NCI-H2227 treated with DMSO at 0.1 percent for 48 hours (cell line): ENCODE data around the gene STAT4.

Experiments used
- DNase-seq: peaks from one replicate; lab custom pipeline; 2025; lab: John Stamatoyannopoulos, UW

STAT4 gene

DNA sequence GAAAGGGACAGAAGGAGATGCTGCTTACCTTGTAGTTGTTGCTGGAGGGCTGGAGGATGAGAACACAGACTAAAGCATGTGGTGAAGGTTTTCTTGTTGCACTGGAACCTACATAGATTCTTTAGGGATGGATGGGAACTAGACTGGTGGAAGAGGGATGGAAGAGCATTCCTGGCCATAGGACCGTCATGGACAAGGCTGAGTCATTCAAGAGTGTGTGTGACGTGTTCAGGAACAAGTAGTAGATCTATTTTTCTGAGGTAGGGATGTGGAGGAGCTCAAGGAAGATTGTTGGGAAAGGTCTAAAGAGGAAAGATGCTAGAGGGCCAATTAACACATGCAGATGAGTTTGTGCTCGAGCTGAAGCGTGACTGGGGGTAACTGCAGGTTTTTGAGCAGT lies 6.6 kb downstream of the STAT4 start:
- DNase-seq, result no peak

- DNase-seq, result no peak
Observed at GRCh38 chr2:191143791-191144190, 7.0 kb downstream of the STAT4 start.

- DNase-seq, result no peak
Observed at GRCh38 chr2:191128911-191129304, 21.9 kb downstream of the STAT4 start.

- no peak for DNase-seq
Observed at GRCh38 chr2:191128172-191128910, 22.5 kb downstream of the STAT4 start.

GRCh38 chr2:191127235-191127634 lies 23.6 kb downstream of the STAT4 start:
- no peak for DNase-seq

GRCh38 chr2:191126386-191127085 lies 24.3 kb downstream of the STAT4 start:
- DNase-seq, result no peak

- no peak for DNase-seq
Observed at GRCh38 chr2:191125646-191126045, 25.1 kb downstream of the STAT4 start.

GRCh38 chr2:191122638-191123294 lies 28.0 kb downstream of the STAT4 start:
- DNase-seq, result no peak

DNA sequence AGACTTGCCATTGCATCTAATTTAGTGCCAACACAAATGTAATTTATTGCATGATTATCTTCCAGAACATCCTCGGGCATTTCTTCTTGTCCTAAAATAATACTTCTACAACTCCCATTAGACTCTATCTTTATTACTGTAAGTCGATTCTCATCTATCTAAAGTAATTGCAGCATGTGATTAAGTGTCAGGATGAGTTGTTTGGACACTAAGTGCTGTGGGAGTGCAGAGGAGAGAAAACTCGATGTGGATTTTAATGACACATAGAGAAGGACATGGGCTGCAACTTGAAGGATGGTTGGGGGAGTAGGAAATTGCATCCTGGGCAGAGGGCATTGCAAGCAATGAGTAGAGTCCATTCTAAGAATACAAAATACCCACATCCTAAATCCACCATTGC lies 33.5 kb downstream of the STAT4 start:
- DNase-seq, result no peak

GRCh38 chr2:191115804-191116203 lies 35.0 kb downstream of the STAT4 start:
- DNase-seq, result no peak

- no peak for DNase-seq
Observed at GRCh38 chr2:191115391-191115790, 35.4 kb downstream of the STAT4 start.

DNA sequence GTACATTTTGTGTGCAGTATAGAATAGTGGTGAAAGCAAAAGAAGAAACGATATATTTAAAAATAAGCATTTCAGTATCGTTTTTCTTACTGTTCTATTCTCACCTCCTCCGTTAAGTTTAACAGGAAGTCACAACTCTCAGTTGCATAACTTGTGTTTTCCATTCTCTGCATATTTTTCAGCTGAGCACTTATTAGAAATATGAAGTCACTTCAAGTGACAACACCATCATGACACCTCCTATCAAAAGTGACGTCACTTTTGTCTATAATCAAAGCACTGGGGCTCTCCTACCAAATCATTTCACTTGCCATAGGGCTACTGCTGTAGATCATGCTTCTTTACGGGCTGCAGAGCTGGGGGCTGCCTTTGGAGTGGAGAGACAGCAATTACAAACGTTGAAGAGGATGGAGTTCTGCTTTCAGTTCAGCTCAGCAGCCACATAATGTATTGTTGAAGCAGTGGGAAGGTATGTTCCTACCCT lies 36.3 kb downstream of the STAT4 start:
- DNase-seq, result no peak

- DNase-seq, result no peak
Observed at GRCh38 chr2:191113761-191114160, 37.0 kb downstream of the STAT4 start.

DNA sequence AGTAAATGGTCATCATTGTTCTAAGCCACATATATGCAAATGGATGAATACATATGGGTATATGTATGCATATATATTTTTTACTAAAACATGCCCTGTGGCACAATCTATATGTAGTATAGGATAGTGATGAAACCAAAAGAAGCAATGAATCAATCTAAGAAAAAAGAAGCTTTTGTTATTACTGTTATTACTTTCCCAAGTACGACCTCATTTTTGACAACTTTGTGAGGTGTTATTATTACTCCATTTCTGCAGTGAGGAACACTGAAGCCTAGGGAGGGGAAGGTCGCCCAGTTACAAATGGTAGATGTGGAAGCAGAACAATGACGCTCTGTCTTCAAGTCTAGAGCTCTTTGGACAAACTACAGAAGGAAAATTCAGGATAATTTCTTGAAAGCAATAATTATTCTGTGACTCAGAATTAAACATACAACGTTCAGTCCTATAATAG lies 38.3 kb downstream of the STAT4 start:
- DNase-seq, result no peak

- no peak for DNase-seq
Observed at GRCh38 chr2:191109888-191110287, 40.9 kb downstream of the STAT4 start.

- no peak for DNase-seq
Observed at GRCh38 chr2:191108331-191108730, 42.5 kb downstream of the STAT4 start.

DNA sequence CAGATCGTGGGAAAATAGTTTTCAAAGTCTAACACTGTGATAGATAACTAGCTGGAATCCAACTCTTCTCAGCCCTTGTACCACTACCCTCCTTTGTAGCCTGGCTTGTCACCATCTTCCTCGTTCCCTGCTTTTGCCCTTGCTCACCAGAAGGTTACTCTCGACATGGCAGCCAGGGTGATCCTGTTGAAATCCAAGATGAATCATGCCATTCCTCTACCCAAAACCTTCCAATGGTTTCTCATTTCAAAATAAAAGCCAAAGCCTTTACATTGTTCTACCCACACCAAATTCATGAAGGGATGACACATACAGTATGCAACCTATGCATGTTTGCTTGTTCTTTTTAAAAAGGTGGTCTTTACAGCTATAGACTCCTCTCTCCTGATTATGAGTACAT lies 45.7 kb downstream of the STAT4 start:
- DNase-seq, result no peak

DNA sequence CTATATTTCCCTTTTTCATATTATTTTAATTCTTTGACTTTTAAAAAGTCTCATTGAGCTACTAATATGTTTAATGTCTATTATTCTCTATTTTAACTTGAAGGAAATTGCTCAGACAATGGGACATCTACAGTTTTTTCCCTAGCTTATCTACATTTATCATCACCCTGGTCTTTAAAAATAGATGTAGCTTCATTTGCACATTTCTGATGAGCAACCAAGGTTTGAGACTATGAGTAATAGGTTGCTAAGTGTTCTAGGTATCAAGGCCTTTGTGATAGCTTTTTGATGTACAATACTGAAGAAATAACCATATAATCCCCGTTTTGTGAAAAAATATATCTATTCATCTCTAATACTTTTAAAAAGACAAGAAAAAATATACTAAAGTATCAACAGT lies 47.0 kb downstream of the STAT4 start:
- DNase-seq, result no peak

- DNase-seq, result no peak
Observed at GRCh38 chr2:191100216-191100615, 50.6 kb downstream of the STAT4 start.

DNA sequence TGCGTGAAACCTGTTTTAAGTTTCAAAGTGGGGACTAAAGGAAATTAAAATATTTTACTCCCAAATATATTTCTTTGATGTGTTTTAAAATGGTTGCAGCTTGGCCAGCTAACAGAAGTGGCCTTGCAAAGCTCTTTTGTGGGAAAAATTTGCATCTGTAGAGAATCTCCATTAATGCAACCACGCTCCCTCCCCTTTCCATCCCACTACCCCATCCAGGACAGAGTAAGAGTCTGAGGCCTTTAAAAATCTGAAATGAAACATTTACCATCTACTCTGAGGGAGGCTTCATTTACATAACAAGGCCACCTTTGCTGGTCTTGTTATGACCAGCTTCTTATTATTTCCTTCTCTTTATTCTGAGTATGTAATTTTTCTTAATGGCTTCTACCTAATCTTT lies 63.5 kb downstream of the STAT4 start:
- no peak for DNase-seq

- no peak for DNase-seq
Observed at GRCh38 chr2:191086706-191087105, 64.1 kb downstream of the STAT4 start.

DNA sequence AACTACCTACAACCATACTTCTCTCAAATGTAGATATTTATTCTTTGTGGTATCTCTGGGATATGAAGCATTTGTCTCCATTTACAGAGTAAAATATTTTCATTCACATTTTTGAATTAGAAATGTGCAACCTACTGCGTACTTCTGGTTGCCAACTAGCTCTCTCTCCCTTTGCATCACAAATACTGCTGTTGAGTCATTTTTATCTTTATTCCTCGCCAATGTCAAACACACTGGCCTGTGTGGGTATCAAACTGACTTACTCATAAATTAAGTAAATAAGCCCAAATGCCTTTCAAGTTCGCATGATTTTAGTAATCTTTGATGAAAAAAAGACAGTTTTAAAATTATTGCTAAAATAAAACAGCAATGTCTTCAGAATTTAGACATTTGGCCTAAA lies 67.3 kb downstream of the STAT4 start:
- DNase-seq, result no peak

- no peak for DNase-seq
Observed at GRCh38 chr2:191082321-191082720, 68.5 kb downstream of the STAT4 start.
